Measurements from ENCODE around the gene RANBP17.

RANBP17 gene

GRCh38 chr5:171323806-171324632 lies 462.2 kb downstream of the RANBP17 start:
- DNase-seq: no peak

GRCh38 chr5:171330021-171330420 lies 468.2 kb downstream of the RANBP17 start:
- no peak for DNase-seq

GRCh38 chr5:171335616-171336015 lies 473.8 kb downstream of the RANBP17 start:
- no peak for DNase-seq

- DNase-seq: peak; percentile 36
These were observed 474.8 kb downstream of the RANBP17 start for GRCh38 chr5:171336521-171337209.

GRCh38 chr5:171337210-171337569 lies 475.4 kb downstream of the RANBP17 start:
- no peak for DNase-seq

- no peak for DNase-seq
These were observed 478.2 kb downstream of the RANBP17 start for GRCh38 chr5:171340042-171340441.

GRCh38 chr5:171340491-171340890 lies 478.7 kb downstream of the RANBP17 start:
- DNase-seq: no peak

- peak; percentile 53 for DNase-seq
These were observed 480.7 kb downstream of the RANBP17 start for GRCh38 chr5:171342362-171343111.

- DNase-seq: no peak
These were observed 483.3 kb downstream of the RANBP17 start for GRCh38 chr5:171344936-171345608.

Measured in activated CD4-positive, alpha-beta T cell treated with anti-CD3 and anti-CD28 coated beads, Interleukin-2, Interleukin-6, amounts not matched to agents 100 ng/mL and 50 ng/mL, durations not matched to agents 16 hours and 8 hours (primary cell).